WI38 (cell line): Measurements from ENCODE around the gene MORC3.
"Not testable (repeated sequence)": the region's sequence is repeated elsewhere in the genome, so short reads cannot be mapped to it uniquely, and the experiment has no call there.

Experiments
- H3K4me3 ChIP-seq: 2 replicates; pipeline ENCODE4 v1.5.1; 2011; ENCODE audit warnings: low read depth, mild to moderate bottlenecking, control low read depth, low read length
- CTCF ChIP-seq: IDR thresholded peaks from 2 replicates; pipeline ENCODE4 v1.5.1; 2012; ENCODE audit warnings: low read depth, mild to moderate bottlenecking, control low read depth, low read length

Gene MORC3

DNA sequence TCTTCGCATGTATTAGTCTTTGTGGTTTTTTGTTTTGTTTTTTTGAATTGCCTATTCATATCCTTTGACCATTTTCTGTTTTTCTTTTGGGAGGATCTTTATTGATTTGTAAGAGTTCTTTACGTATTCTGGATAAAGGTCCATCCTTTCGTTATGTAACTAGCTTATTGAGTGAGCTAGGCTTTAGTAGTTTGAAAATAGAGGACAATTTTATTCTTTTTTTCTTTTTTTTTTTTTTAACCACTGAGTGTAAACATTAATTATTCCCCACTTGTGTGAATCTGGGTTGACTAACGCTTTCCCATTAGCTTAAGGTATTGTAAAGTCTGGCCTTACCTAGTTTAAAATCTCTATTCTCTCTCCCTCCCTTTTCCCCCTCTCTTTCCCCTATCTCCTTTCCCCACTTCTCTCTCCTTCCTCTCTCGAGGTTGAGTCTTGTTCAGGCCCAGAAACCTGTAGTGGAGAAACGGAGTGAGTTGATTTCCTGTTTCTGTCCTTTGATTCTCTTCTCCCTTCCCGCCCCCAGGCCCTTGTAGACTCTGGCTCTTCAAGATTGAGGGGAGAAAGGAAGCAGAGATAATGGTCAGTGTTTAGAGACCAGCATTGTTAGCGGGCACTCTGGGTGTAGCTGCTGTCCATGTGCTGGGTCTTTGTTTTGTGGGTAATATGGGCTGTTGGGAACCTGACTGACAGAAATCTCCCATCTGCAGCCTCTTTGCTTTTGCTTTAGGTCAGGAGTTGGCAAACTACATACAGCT, 1.5 kb downstream of the MORC3 start:
- no peak for TF ChIP-seq CTCF
- peak overlapping the region; percentile 80 for H3K4me3 ChIP-seq

GRCh38 chr21:36322083-36322424, 2.1 kb downstream of the MORC3 start:
- TF ChIP-seq CTCF = no peak
- H3K4me3 ChIP-seq = peak overlapping the region; percentile 80

GRCh38 chr21:36323032-36323431, 3.0 kb downstream of the MORC3 start:
- TF ChIP-seq CTCF = no peak
- H3K4me3 ChIP-seq = no peak overlapping the region

DNA sequence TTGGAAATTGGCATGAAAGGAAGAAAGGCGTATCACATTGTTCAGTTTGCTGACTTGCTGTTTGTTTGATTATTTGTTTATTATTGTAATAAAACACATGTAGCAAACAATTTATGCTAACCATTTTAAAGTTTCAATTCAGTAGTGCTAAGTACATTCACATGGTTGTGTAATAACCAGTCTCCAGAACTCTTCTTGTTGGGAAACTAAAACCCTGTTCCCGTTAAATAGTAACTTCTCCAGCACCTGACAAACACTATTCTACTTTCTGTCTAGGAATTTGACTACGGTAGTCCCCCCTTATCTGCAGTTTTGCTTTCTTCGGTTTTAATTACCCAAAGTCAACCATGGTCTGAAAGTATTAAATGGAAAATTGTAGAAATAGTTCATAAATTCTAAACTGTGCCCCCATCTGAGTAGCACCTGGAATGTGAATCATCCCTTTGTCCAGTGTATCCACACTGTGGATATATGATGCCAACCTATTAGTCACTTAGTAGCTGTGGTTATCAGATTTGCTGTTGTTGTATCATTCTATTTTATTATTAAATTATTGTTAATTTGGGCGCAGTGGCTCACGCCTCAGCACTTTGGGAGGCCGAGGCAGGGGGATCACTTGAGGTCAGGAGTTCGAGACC, 5.5 kb downstream of the MORC3 start:
- H3K4me3 ChIP-seq = no peak overlapping the region
- TF ChIP-seq CTCF = no peak

GRCh38 chr21:36330904-36331303, 10.9 kb downstream of the MORC3 start:
- H3K4me3 ChIP-seq = no peak overlapping the region
- TF ChIP-seq CTCF = peak; percentile 53

DNA sequence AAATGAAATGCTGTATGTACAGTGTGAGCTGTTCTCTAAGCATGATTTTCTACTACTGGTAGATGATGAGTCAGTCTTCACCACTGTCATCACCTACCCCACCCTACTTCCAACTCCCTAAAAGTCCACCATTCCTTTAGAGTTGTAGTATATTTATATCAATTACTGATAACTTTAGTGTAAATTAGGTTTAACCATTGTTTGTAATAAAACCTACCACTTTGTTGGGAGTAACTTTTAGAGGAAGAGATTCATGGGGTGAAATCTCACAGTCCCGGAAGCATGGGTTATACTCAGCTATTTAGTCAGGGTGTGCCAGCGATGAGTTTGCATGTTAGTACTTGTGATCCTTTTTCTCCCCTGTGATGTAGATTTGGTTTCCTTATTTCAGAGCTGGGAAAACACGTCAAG, 17.1 kb downstream of the MORC3 start:
- TF ChIP-seq CTCF = no peak
- H3K4me3 ChIP-seq = no peak overlapping the region

DNA sequence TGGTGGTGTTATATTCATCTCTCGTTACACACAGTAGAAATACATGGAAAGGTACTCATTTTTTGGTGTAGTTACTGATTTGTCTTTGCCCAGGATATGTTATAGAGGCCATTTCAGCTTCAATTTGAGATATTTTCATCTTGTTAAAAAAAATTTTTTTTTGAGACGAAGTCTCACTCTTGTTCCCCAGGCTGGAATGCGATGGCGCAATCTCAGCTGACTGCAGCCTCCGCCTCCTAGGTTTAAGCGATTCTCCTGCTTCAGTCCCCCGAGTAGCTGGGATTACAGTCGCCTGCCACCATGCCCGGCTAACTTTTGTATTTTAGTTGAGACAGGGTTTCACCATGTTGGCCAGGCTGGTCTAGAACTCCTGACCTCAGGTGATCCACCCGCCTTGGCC, 19.0 kb downstream of the MORC3 start:
- no peak overlapping the region for H3K4me3 ChIP-seq
- TF ChIP-seq CTCF = no peak

- not testable (repeated sequence) for H3K4me3 ChIP-seq
These were observed 22.6 kb downstream of the MORC3 start for GRCh38 chr21:36342581-36342980.
